Osteoblast (primary cell): Measurements from ENCODE around the gene AMBRA1. TPM values are rescaled to one million over a fixed set of nuclear protein-coding genes. Genes with fewer than 3 reads are reported as not detected.

ENCODE experiments used
- DNase-seq: peaks from one replicate; pipeline ENCODE4 v3.0.0; 2011; ENCODE audit warnings: low spot score, mixed read lengths; ENCODE audit not compliant: insufficient read length; ENCODE audit errors: missing footprints
- H2AFZ ChIP-seq: 2 replicates; pipeline ENCODE4 v1.6.0; 2011; ENCODE audit warnings: mild to moderate bottlenecking, low read length
- H3K27ac ChIP-seq: 2 replicates; pipeline ENCODE4 v1.5.1; 2011; ENCODE audit warnings: mild to moderate bottlenecking, low read depth, low read length, moderate library complexity
- H3K27me3 ChIP-seq: 2 replicates; pipeline ENCODE4 v1.6.0; 2012; ENCODE audit warnings: mild to moderate bottlenecking, control low read depth, inconsistent platforms, low read length, moderate library complexity; ENCODE audit not compliant: insufficient read depth
- H3K36me3 ChIP-seq: 2 replicates; pipeline ENCODE4 v1.5.1; 2011; ENCODE audit warnings: mild to moderate bottlenecking, low read length, control low read depth, moderate library complexity; ENCODE audit not compliant: insufficient read depth
- H3K4me1 ChIP-seq: 2 replicates; pipeline ENCODE4 v1.5.1; 2011; ENCODE audit warnings: mild to moderate bottlenecking, low read length, control low read depth, moderate library complexity; ENCODE audit not compliant: insufficient read depth
- H3K4me2 ChIP-seq: 2 replicates; pipeline ENCODE4 v1.6.0; 2011; ENCODE audit warnings: mild to moderate bottlenecking, low read length; ENCODE audit not compliant: insufficient read depth
- H3K4me3 ChIP-seq: fragments of 200-600 bp; sonication (generic); 3 replicates; pipeline ENCODE4 v1.5.1; 2012; ENCODE audit warnings: mild to moderate bottlenecking, low read length, inconsistent platforms; ENCODE audit not compliant: insufficient read depth
- H3K79me2 ChIP-seq: 2 replicates; pipeline ENCODE4 v1.6.0; 2012; ENCODE audit warnings: mild to moderate bottlenecking, low read length, control low read depth, inconsistent platforms; ENCODE audit not compliant: insufficient read depth
- H3K9me3 ChIP-seq: 2 replicates; pipeline ENCODE4 v1.5.1; 2011; ENCODE audit warnings: low read depth, low read length, control low read depth
- H4K20me1 ChIP-seq: 2 replicates; pipeline ENCODE4 v1.6.0; 2012; ENCODE audit warnings: mild to moderate bottlenecking, low read length, control low read depth; ENCODE audit not compliant: insufficient read depth
- CTCF ChIP-seq: IDR thresholded peaks from 2 replicates; pipeline ENCODE4 v1.5.1; 2011; ENCODE audit warnings: mild to moderate bottlenecking, low read depth, low read length, moderate library complexity; ENCODE audit errors: extremely low read depth
- total RNA-seq: library from RNA; depleted of rRNA; stranded (reverse); fragments of >200 nt; gene quantifications from 2 replicates; pipeline ENCODE4 v1.2.3, GENCODE V29; 2012

Gene AMBRA1
- total RNA-seq, 1 donor = 29.7 TPM

- H3K4me2 ChIP-seq = no peak overlapping the region
- H3K4me3 ChIP-seq = no peak overlapping the region
- H3K79me2 ChIP-seq = peaks cover 72% of the 10 kb centered on the region
- H3K27ac ChIP-seq = no peak overlapping the region
- H3K9me3 ChIP-seq = no peaks in the 10 kb centered on the region
- no peaks in the 10 kb centered on the region for H3K36me3 ChIP-seq
- peaks cover 11% of the 10 kb centered on the region for H3K4me1 ChIP-seq
- H4K20me1 ChIP-seq = peaks cover 49% of the 10 kb centered on the region
- no peak overlapping the region for H2AFZ ChIP-seq
- H3K27me3 ChIP-seq = no peaks in the 10 kb centered on the region
- TF ChIP-seq CTCF = no peak
- DNase-seq = no peak
Measured at GRCh38 chr11:46565232-46565840, 28.5 kb downstream of the AMBRA1 start.

- no peaks in the 10 kb centered on the region for H3K9me3 ChIP-seq
- TF ChIP-seq CTCF = no peak
- no peak overlapping the region for H2AFZ ChIP-seq
- H3K27me3 ChIP-seq = no peaks in the 10 kb centered on the region
- peaks cover 11% of the 10 kb centered on the region for H3K4me1 ChIP-seq
- peaks cover 74% of the 10 kb centered on the region for H3K79me2 ChIP-seq
- H3K4me3 ChIP-seq = no peak overlapping the region
- no peak for DNase-seq
- H3K27ac ChIP-seq = no peak overlapping the region
- H4K20me1 ChIP-seq = peaks cover 46% of the 10 kb centered on the region
- H3K4me2 ChIP-seq = no peak overlapping the region
- no peaks in the 10 kb centered on the region for H3K36me3 ChIP-seq
Measured at GRCh38 chr11:46564459-46564858, 29.4 kb downstream of the AMBRA1 start.

GRCh38 chr11:46562527-46562926 lies 31.3 kb downstream of the AMBRA1 start:
- H3K4me1 ChIP-seq = peaks cover 16% of the 10 kb centered on the region
- no peak for TF ChIP-seq CTCF
- no peak for DNase-seq
- no peaks in the 10 kb centered on the region for H3K27me3 ChIP-seq
- H3K79me2 ChIP-seq = peaks cover 79% of the 10 kb centered on the region
- H3K9me3 ChIP-seq = no peaks in the 10 kb centered on the region
- no peak overlapping the region for H3K27ac ChIP-seq
- H4K20me1 ChIP-seq = peaks cover 47% of the 10 kb centered on the region
- H3K4me2 ChIP-seq = no peak overlapping the region
- no peak overlapping the region for H2AFZ ChIP-seq
- no peaks in the 10 kb centered on the region for H3K36me3 ChIP-seq
- H3K4me3 ChIP-seq = no peak overlapping the region

GRCh38 chr11:46560300-46560991 lies 33.4 kb downstream of the AMBRA1 start:
- Histone ChIP-seq H3K4me2 (peak overlapping the region; percentile 84), H4K20me1 (peaks cover 41% of the 10 kb centered on the region), H3K4me1 (peaks cover 29% of the 10 kb centered on the region), H3K9me3 (no peaks in the 10 kb centered on the region), H3K4me3 (peak overlapping the region; percentile 52), H2AFZ (no peak overlapping the region), H3K27ac (peak overlapping the region; percentile 36), H3K36me3 (no peaks in the 10 kb centered on the region), H3K79me2 (peaks cover 74% of the 10 kb centered on the region), H3K27me3 (no peaks in the 10 kb centered on the region)
- TF ChIP-seq CTCF = no peak
- no peak for DNase-seq
